Endodermal cell (in vitro differentiated cells): Measurements from ENCODE around the gene DSTN. TPM values are rescaled to one million over a fixed set of nuclear protein-coding genes. Genes with fewer than 3 reads are reported as not detected.

Experiments
- DNase-seq: peaks from one replicate; pipeline ENCODE4 v3.0.0-alpha.2; 2017
- H3K27ac ChIP-seq: 2 replicates; pipeline ENCODE4 v1.5.1; 2013; ENCODE audit warnings: mild to moderate bottlenecking, low read depth, low read length, moderate library complexity
- H3K27me3 ChIP-seq: 2 replicates; pipeline ENCODE4 v1.6.1; 2013; ENCODE audit warnings: mild to moderate bottlenecking, low read length, moderate library complexity; ENCODE audit not compliant: insufficient read depth, control insufficient read depth, poor library complexity, severe bottlenecking
- H3K36me3 ChIP-seq: 2 replicates; pipeline ENCODE4 v1.7.0; 2013; ENCODE audit warnings: mild to moderate bottlenecking, low read length, moderate library complexity; ENCODE audit not compliant: control insufficient read depth, insufficient read depth
- H3K4me1 ChIP-seq: one replicate; pipeline ENCODE4 v1.7.0; 2013; ENCODE audit warnings: low read length; ENCODE audit not compliant: control insufficient read depth, insufficient read depth
- H3K4me3 ChIP-seq: 2 replicates; pipeline ENCODE4 v1.5.1; 2013; ENCODE audit warnings: mild to moderate bottlenecking, low read length, moderate library complexity
- H3K9ac ChIP-seq: 2 replicates; pipeline ENCODE4 v1.6.1; 2013; ENCODE audit warnings: mild to moderate bottlenecking, low read length, moderate library complexity; ENCODE audit not compliant: poor library complexity, severe bottlenecking; ENCODE audit errors: extremely low read depth
- H3K9me3 ChIP-seq: 2 replicates; pipeline ENCODE4 v1.6.1; 2013; ENCODE audit warnings: mild to moderate bottlenecking, low read length, moderate library complexity; ENCODE audit not compliant: control insufficient read depth
- H3K27ac Mint-ChIP-seq: 2 replicates; pipeline ENCODE4 v1.8.0; 2020; ENCODE audit warnings: mixed read lengths
- H3K27me3 Mint-ChIP-seq: 2 replicates; pipeline ENCODE4 v1.8.0; 2021; ENCODE audit warnings: mild to moderate bottlenecking, mixed read lengths; ENCODE audit not compliant: insufficient read depth
- H3K36me3 Mint-ChIP-seq: 2 replicates; pipeline ENCODE4 v1.8.0; 2020; ENCODE audit warnings: low read depth, mixed read lengths
- H3K4me1 Mint-ChIP-seq: 2 replicates; pipeline ENCODE4 v1.8.0; 2020; ENCODE audit warnings: mixed read lengths
- H3K4me3 Mint-ChIP-seq: 2 replicates; pipeline ENCODE4 v1.8.0; 2020; ENCODE audit warnings: mild to moderate bottlenecking, moderate library complexity, mixed read lengths
- H3K9me3 Mint-ChIP-seq: 2 replicates; pipeline ENCODE4 v1.8.0; 2020; ENCODE audit warnings: mild to moderate bottlenecking, mixed read lengths
- CTCF ChIP-seq: fragments of 200-600 bp; sonication (generic); conservative IDR thresholded peaks from 2 replicates; pipeline ENCODE4 v1.5.0; 2021; ENCODE audit warnings: antibody characterized with exemption, mild to moderate bottlenecking
- whole genome bisulfite sequencing, 2 experiments: methylation state at CpG; one replicate each; pipeline versions ENCODE4 v1.1.5 to v1.1.7; 2013; ENCODE audit warnings: missing lambda C conversion rate in 2 of 2, mixed read lengths in 1 of 2; ENCODE audit not compliant: insufficient coverage in 1 of 2, insufficient read length in 1 of 2; 5-methylcytosine and 5-hydroxymethylcytosine counted together
- total RNA-seq, 2 donors: library from RNA; stranded (reverse); fragmentation: NEBNext Ultra II Directional in 1 of 2; extraction: Animal tissue kit (Norgen Biotek cat#: 25700) in 1 of 2; gene quantifications; 2 replicates in 1 of 2; 3 replicates in 1 of 2; pipeline ENCODE4 v1.2.1, GENCODE V29; 2021

The DSTN gene
- total RNA-seq, 2 donors from 2014 or later: 196 to 204 TPM

- no peaks in the 10 kb centered on the region for H3K4me1 ChIP-seq
- peaks cover 72% of the 10 kb centered on the region for H3K36me3 Mint-ChIP-seq
- no peaks in the 10 kb centered on the region for H3K4me1 Mint-ChIP-seq
- no peak overlapping the region for H3K9ac ChIP-seq
- H3K9me3 Mint-ChIP-seq: no peaks in the 10 kb centered on the region
- no peak for TF ChIP-seq CTCF
- no peaks in the 10 kb centered on the region for H3K27me3 Mint-ChIP-seq
- H3K27me3 ChIP-seq: no peaks in the 10 kb centered on the region
- DNase-seq: no peak
- H3K9me3 ChIP-seq: no peaks in the 10 kb centered on the region
- no peak overlapping the region for H3K4me3 ChIP-seq
- peaks cover 80% of the 10 kb centered on the region for H3K36me3 ChIP-seq
- H3K27ac Mint-ChIP-seq: no peak overlapping the region
- H3K27ac ChIP-seq: no peak overlapping the region
- H3K4me3 Mint-ChIP-seq: no peak overlapping the region
- 95 to 97% methylated on average over 7 to 13 of the region's 13 CpGs for WGBS, 2 experiments
These were observed 64.9 kb downstream of the DSTN start for GRCh38 chr20:17634661-17635331.

GRCh38 chr20:17635332-17636244, 65.7 kb downstream of the DSTN start:
- H3K4me3 ChIP-seq: no peak overlapping the region
- peak overlapping the region; percentile 40 for H3K27ac ChIP-seq
- H3K9me3 Mint-ChIP-seq: no peaks in the 10 kb centered on the region
- TF ChIP-seq CTCF: no peak
- H3K27ac Mint-ChIP-seq: peak overlapping the region; percentile 67
- no peaks in the 10 kb centered on the region for H3K27me3 Mint-ChIP-seq
- WGBS, 2 experiments: 93 to 100% methylated on average over 4 to 25 of the region's 25 CpGs
- H3K4me1 Mint-ChIP-seq: no peaks in the 10 kb centered on the region
- no peak for DNase-seq
- H3K36me3 ChIP-seq: peaks cover 80% of the 10 kb centered on the region
- no peaks in the 10 kb centered on the region for H3K27me3 ChIP-seq
- no peak overlapping the region for H3K4me3 Mint-ChIP-seq
- no peak overlapping the region for H3K9ac ChIP-seq
- H3K36me3 Mint-ChIP-seq: peaks cover 73% of the 10 kb centered on the region
- H3K9me3 ChIP-seq: no peaks in the 10 kb centered on the region
- no peaks in the 10 kb centered on the region for H3K4me1 ChIP-seq

GRCh38 chr20:17636523-17637412, 66.9 kb downstream of the DSTN start:
- peak overlapping the region; percentile 67 for H3K27ac Mint-ChIP-seq
- no peak overlapping the region for H3K4me3 ChIP-seq
- H3K9me3 Mint-ChIP-seq: no peaks in the 10 kb centered on the region
- peaks cover 78% of the 10 kb centered on the region for H3K36me3 ChIP-seq
- no peaks in the 10 kb centered on the region for H3K9me3 ChIP-seq
- TF ChIP-seq CTCF: peak; percentile 32
- no peaks in the 10 kb centered on the region for H3K27me3 Mint-ChIP-seq
- peak overlapping the region; percentile 63 for H3K27ac ChIP-seq
- no peaks in the 10 kb centered on the region for H3K27me3 ChIP-seq
- H3K4me1 ChIP-seq: no peaks in the 10 kb centered on the region
- no peak overlapping the region for H3K9ac ChIP-seq
- no peaks in the 10 kb centered on the region for H3K4me1 Mint-ChIP-seq
- DNase-seq: peak; percentile 89
- H3K4me3 Mint-ChIP-seq: no peak overlapping the region
- WGBS, 2 experiments: 87 to 89% methylated on average over 16 to 24 of the region's 24 CpGs
- peaks cover 67% of the 10 kb centered on the region for H3K36me3 Mint-ChIP-seq
